ENCODE results near the gene PLEKHH1. TPM values are rescaled to one million over a fixed set of nuclear protein-coding genes. Genes with fewer than 3 reads are reported as not detected.

PLEKHH1 gene
- polyA plus RNA-seq, 3 donors, result 0.23 TPM; not detected in 2

DNA sequence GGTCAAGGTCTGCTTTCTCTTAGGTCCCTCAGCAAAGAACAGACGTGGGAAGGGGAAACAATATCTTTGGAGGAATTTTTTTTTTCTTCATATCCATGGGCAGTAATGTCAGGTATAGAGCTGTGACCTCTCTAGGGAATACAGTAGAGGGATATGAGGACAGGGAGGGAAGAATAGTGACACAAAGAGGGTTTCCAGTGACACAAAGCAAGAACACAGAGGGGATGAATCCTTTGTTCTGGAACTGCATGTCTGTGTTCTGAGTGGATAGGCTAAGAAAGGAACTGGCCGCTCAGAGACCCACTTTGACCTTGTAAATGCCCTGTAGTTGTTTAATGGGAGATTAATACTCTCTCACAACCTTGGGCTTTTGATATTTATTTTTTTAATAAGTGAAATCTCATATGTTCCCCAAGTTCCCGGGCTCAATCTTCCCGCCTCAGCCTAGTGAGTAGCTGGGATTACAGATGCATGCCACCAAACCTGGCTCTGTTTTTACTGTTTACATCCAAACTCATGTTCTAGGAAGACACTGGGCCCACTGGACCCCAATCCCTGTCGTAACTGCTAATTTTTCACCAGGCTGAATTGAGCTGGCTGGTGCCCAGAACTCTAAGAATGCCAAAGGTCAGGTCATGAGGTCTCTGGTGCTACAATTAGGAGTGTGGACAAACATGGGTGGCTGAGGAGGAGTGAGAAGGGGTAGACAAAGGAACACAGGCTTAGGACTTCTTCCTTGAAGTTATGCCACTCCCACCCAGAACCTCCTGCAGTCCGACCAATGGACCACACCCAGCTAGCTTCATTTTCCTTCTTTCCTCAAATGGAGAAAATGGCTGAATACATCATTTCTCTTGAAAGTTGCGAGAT, 9.1 kb upstream of the PLEKHH1 start:
- Histone ChIP-seq H3K27ac (ENCODE audit: low read depth in 1 of 2, low read length in 2 of 2) (no peak overlapping the region), H3K4me1 (ENCODE audit: control insufficient read depth in 1 of 2, insufficient read depth in 2 of 2, low read length in 2 of 2) (peaks cover 11 to 14% of the 10 kb centered on the region in 2 donors), H3K27me3 (ENCODE audit: control insufficient read depth in 2 of 2, insufficient read depth in 2 of 2, low read length in 2 of 2) (peaks cover 11 to 23% of the 10 kb centered on the region in 2 donors), H3K79me2 (ENCODE audit: insufficient read depth, low read length) (no peaks in the 10 kb centered on the region), H3K9ac (ENCODE audit: insufficient read depth, low read length, poor library complexity, severe bottlenecking) (no peak overlapping the region), H3K4me2 (replicated peaks; ENCODE audit: extremely low read depth, low read length, poor library complexity, severe bottlenecking) (no peak overlapping the region), H4K20me1 (ENCODE audit: insufficient read depth, low read length) (no peaks in the 10 kb centered on the region), H3K9me3 (replicated peaks in 1 of 2; ENCODE audit: control insufficient read depth in 1 of 2, insufficient read depth in 1 of 2, low read length in 2 of 2) (no peaks in the 10 kb centered on the region), H3K4me3 (replicated peaks in 1 of 3; ENCODE audit: low read depth in 2 of 3, low read length in 3 of 3) (no peak overlapping the region), H2AFZ (ENCODE audit: insufficient read depth, low read depth, low read length, poor library complexity, severe bottlenecking) (peak overlapping the region; percentile 60), H3K36me3 (replicated peaks in 1 of 2; ENCODE audit: control insufficient read depth in 1 of 2, insufficient read depth in 2 of 2, low read length in 2 of 2) (no peaks in the 10 kb centered on the region)
- WGBS (ENCODE audit: insufficient coverage), result 100% methylated on average over 2 of the region's 7 CpGs
- peaks cover 52 to 56% (median 53%) of the 10 kb centered on the region in 3 donors for H3K27me3 Mint-ChIP-seq (ENCODE audit: low read depth in 3 of 3)
- TF ChIP-seq, protein P1, sequence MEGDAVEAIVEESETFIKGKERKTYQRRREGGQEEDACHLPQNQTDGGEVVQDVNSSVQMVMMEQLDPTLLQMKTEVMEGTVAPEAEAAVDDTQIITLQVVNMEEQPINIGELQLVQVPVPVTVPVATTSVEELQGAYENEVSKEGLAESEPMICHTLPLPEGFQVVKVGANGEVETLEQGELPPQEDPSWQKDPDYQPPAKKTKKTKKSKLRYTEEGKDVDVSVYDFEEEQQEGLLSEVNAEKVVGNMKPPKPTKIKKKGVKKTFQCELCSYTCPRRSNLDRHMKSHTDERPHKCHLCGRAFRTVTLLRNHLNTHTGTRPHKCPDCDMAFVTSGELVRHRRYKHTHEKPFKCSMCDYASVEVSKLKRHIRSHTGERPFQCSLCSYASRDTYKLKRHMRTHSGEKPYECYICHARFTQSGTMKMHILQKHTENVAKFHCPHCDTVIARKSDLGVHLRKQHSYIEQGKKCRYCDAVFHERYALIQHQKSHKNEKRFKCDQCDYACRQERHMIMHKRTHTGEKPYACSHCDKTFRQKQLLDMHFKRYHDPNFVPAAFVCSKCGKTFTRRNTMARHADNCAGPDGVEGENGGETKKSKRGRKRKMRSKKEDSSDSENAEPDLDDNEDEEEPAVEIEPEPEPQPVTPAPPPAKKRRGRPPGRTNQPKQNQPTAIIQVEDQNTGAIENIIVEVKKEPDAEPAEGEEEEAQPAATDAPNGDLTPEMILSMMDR (IDR thresholded peaks at IDR 0.05), result no peak
- no peaks in the 10 kb centered on the region for H3K9me3 Mint-ChIP-seq
- H3K4me3 Mint-ChIP-seq, result no peak overlapping the region
- no peak overlapping the region for H3K27ac Mint-ChIP-seq
- H3K36me3 Mint-ChIP-seq, result no peaks in the 10 kb centered on the region
- H3K4me1 Mint-ChIP-seq, result peaks cover 20% of the 10 kb centered on the region
- intact Hi-C loops (cut with micrococcal nuclease), result no loop called here
- DNase-seq, result no peak

DNA sequence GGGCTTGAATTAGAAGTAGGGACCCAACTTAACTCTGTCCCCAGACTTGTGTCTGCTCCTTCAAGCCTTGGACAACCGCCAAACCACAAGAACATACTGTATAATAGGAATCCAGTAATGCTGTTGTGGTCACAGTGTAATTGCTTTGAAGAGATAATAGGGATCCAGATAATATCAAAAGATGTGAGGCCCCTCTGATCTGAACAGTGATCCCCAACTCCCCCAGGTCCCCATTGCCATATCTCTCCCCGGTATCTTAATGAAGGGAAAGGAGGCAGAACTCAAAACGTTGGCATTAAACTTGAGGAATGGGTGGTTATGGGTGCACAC, 8.5 kb upstream of the PLEKHH1 start:
- Histone ChIP-seq H3K4me1 (ENCODE audit: control insufficient read depth in 1 of 2, insufficient read depth in 2 of 2, low read length in 2 of 2) (peaks cover 11 to 14% of the 10 kb centered on the region in 2 donors), H3K27ac (ENCODE audit: low read depth in 1 of 2, low read length in 2 of 2) (no peak overlapping the region), H3K9me3 (replicated peaks in 1 of 2; ENCODE audit: control insufficient read depth in 1 of 2, insufficient read depth in 1 of 2, low read length in 2 of 2) (no peaks in the 10 kb centered on the region), H3K4me2 (replicated peaks; ENCODE audit: extremely low read depth, low read length, poor library complexity, severe bottlenecking) (no peak overlapping the region), H2AFZ (ENCODE audit: insufficient read depth, low read depth, low read length, poor library complexity, severe bottlenecking) (peak overlapping the region; percentile 60), H3K9ac (ENCODE audit: insufficient read depth, low read length, poor library complexity, severe bottlenecking) (no peak overlapping the region), H3K36me3 (replicated peaks in 1 of 2; ENCODE audit: control insufficient read depth in 1 of 2, insufficient read depth in 2 of 2, low read length in 2 of 2) (no peaks in the 10 kb centered on the region), H3K27me3 (ENCODE audit: control insufficient read depth in 2 of 2, insufficient read depth in 2 of 2, low read length in 2 of 2) (peaks cover 15 to 25% of the 10 kb centered on the region in 2 donors), H4K20me1 (ENCODE audit: insufficient read depth, low read length) (no peaks in the 10 kb centered on the region), H3K79me2 (ENCODE audit: insufficient read depth, low read length) (no peaks in the 10 kb centered on the region), H3K4me3 (replicated peaks in 1 of 3; ENCODE audit: low read depth in 2 of 3, low read length in 3 of 3) (no peak overlapping the region)
- no peak for DNase-seq
- H3K27ac Mint-ChIP-seq, result peak overlapping the region in 1 of 7 donors; percentile 33
- peaks cover 20% of the 10 kb centered on the region for H3K4me1 Mint-ChIP-seq
- H3K4me3 Mint-ChIP-seq, result peak overlapping the region in 1 of 2 donors; percentile 16
- TF ChIP-seq, protein P1 (IDR thresholded peaks at IDR 0.05), result no peak
- H3K36me3 Mint-ChIP-seq, result no peaks in the 10 kb centered on the region
- H3K27me3 Mint-ChIP-seq (ENCODE audit: low read depth in 3 of 3), result peaks cover 54 to 60% (median 54%) of the 10 kb centered on the region in 3 donors
- H3K9me3 Mint-ChIP-seq, result no peaks in the 10 kb centered on the region
- intact Hi-C loops (cut with micrococcal nuclease), result no loop called here
- WGBS (ENCODE audit: insufficient coverage), result no CpG with 5 or more reads among the region's 3 CpGs

All from CD14-positive monocyte (primary cell).